Mesendoderm (in vitro differentiated cells): ENCODE data around the gene PPP1R3E.

ENCODE experiments used
- DNase-seq: peaks from one replicate; pipeline ENCODE4 v3.0.0; 2013
- H2AK5ac ChIP-seq: 2 replicates; pipeline ENCODE4 v1.6.1; 2013; ENCODE audit warnings: low read length, inconsistent platforms
- H2BK120ac ChIP-seq: 2 replicates; pipeline ENCODE4 v1.6.1; 2013; ENCODE audit warnings: low read depth, mild to moderate bottlenecking, low read length, moderate library complexity, mixed read lengths
- H2BK15ac ChIP-seq: replicated peaks from 2 replicates; pipeline ENCODE4 v1.6.1; 2013; ENCODE audit warnings: low read depth, mild to moderate bottlenecking, moderate library complexity
- H2BK5ac ChIP-seq: 2 replicates; pipeline ENCODE4 v1.6.1; 2013; ENCODE audit warnings: low read length, inconsistent platforms
- H3K18ac ChIP-seq: 2 replicates; pipeline ENCODE4 v1.6.1; 2013; ENCODE audit warnings: mild to moderate bottlenecking, low read length, mixed read lengths
- H3K23ac ChIP-seq: one replicate; pipeline ENCODE4 v1.6.1; 2013; ENCODE audit warnings: low read length
- H3K27ac ChIP-seq: 2 replicates; pipeline ENCODE4 v1.5.1; 2013; ENCODE audit warnings: low read depth, mild to moderate bottlenecking, inconsistent platforms, low read length, moderate library complexity
- H3K27me3 ChIP-seq: 2 replicates; pipeline ENCODE4 v1.6.1; 2013; ENCODE audit warnings: low read length, control low read depth, mild to moderate bottlenecking, inconsistent platforms; ENCODE audit not compliant: insufficient read depth, poor library complexity
- H3K36me3 ChIP-seq: 2 replicates; pipeline ENCODE4 v1.6.1; 2013; ENCODE audit warnings: low read length, inconsistent platforms; ENCODE audit not compliant: control insufficient read depth, insufficient read depth
- H3K4ac ChIP-seq: one replicate; pipeline ENCODE4 v1.6.1; 2013; ENCODE audit warnings: low read depth, mild to moderate bottlenecking, low read length, moderate library complexity
- H3K4me1 ChIP-seq: 2 replicates; pipeline ENCODE4 v1.6.1; 2013; ENCODE audit warnings: low read depth, low read length, inconsistent platforms; ENCODE audit not compliant: control insufficient read depth
- H3K4me2 ChIP-seq: 2 replicates; pipeline ENCODE4 v1.6.1; 2013; ENCODE audit warnings: low read length
- H3K4me3 ChIP-seq: 2 replicates; pipeline ENCODE4 v1.5.1; 2013; ENCODE audit warnings: mild to moderate bottlenecking, low read length
- H3K56ac ChIP-seq: one replicate; pipeline ENCODE4 v1.6.1; 2013; ENCODE audit warnings: low read length
- H3K79me1 ChIP-seq: 2 replicates; pipeline ENCODE4 v1.6.1; 2013; ENCODE audit warnings: low read length, inconsistent platforms
- H3K79me2 ChIP-seq: 2 replicates; pipeline ENCODE4 v1.6.1; 2013; ENCODE audit warnings: mild to moderate bottlenecking, low read length; ENCODE audit not compliant: control insufficient read depth, insufficient read depth
- H3K9ac ChIP-seq: 2 replicates; pipeline ENCODE4 v1.6.1; 2013; ENCODE audit warnings: low read length, inconsistent platforms
- H4K5ac ChIP-seq: one replicate; pipeline ENCODE4 v1.6.1; 2013; ENCODE audit warnings: low read length
- H4K8ac ChIP-seq: one replicate; pipeline ENCODE4 v1.6.1; 2013; ENCODE audit warnings: low read depth, mild to moderate bottlenecking, control low read depth, low read length, moderate library complexity
- WGBS: extraction: QIAGEN DNeasy Blood & Tissue Kit; methylation state at CpG from one replicate; pipeline ENCODE4 v1.1.7; 2013; ENCODE audit warnings: low lambda C conversion rate, missing lambda C conversion rate; ENCODE audit not compliant: insufficient coverage; ENCODE audit errors: extremely low coverage; 5-methylcytosine and 5-hydroxymethylcytosine counted together

The PPP1R3E gene

DNA sequence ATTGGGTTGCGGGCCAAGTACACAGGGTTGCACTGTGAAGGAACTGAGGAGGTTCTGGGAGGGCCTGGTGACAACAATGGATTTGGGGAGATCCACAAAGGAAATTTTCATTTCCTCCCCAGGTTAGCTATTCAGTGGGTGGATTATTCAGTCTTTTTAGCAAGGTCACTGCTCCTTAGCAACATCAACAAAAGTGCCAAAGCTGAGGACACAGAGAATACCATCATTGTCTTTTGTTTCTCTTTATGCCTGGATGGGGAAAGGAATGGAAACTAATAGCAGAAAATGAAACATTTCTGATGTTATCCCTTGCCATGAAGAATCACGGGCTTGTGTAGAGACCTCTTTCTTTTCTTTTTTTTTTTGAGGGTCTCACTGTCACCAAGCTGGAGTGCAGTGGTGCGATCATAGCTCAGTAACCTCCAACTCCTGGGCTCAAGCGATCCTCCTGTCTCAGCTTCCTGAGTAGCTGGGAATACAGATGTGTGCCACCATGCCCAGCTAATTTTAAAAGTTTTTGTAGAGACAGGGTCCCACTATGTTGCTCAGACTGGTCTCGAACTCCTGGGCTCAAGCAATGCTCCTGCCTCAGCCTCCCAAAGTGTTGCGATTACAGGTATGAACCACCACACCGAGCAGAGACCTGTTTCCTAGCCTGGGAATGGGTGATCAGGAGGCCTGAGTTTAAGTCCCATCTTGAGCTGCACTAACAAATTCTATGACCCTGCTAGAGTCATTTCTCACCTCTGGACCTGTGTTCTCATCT, 6.5 kb downstream of the PPP1R3E start:
- Histone ChIP-seq H2BK5ac (no peak overlapping the region), H4K5ac (no peak overlapping the region), H3K4me1 (no peaks in the 10 kb centered on the region), H3K36me3 (no peaks in the 10 kb centered on the region), H3K56ac (no peak overlapping the region), H3K4me2 (no peak overlapping the region), H4K8ac (no peak overlapping the region), H3K79me2 (no peaks in the 10 kb centered on the region), H2BK120ac (no peak overlapping the region), H3K27ac (no peak overlapping the region), H3K18ac (no peak overlapping the region), H3K4ac (no peak overlapping the region), H3K79me1 (no peaks in the 10 kb centered on the region), H2AK5ac (no peak overlapping the region), H3K27me3 (no peaks in the 10 kb centered on the region), H3K4me3 (no peak overlapping the region), H3K23ac (no peak overlapping the region), H3K9ac (no peak overlapping the region), H2BK15ac (no peak overlapping the region)
- DNase-seq = no peak
- no CpG with 5 or more reads among the region's 7 CpGs for WGBS

DNA sequence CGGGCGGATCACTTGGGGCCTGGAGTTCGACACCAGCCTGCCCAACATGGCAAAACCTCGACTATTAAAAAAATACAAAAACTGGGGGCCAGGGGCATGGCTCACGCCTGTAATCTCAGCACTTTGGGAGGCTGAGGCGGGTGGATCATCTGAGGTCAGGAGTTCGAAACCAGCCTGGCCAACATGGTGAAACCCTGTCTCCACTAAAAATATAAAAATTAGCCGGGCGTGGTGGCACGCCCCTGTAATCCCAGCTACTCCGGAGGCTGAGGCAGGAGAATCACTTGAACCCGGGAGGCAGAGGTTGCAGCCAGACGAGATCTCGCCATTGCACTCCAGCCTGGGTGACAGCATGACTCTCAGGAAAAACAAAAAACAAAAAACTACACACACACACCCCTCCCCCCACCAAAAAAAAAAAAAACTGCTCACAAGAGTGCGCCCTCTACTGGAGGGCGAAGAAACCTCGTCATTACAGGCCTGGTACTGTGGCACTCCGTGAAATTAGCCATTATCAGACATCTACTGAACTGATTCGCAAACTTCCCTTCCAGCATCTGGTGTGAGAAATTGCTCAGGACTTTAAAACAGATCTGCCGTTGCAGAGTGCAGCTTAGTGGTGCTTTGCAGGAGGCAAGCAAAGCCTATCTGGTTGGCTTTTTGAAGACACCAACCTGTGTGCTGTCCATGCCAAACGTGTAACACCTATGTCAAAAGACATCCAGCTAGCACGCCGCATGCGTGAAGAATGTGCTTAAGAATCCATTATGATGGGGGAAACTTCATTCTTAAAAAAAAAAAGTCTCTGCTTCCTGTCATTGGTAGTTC, 7.7 kb downstream of the PPP1R3E start:
- no CpG with 5 or more reads among the region's 24 CpGs for WGBS

DNA sequence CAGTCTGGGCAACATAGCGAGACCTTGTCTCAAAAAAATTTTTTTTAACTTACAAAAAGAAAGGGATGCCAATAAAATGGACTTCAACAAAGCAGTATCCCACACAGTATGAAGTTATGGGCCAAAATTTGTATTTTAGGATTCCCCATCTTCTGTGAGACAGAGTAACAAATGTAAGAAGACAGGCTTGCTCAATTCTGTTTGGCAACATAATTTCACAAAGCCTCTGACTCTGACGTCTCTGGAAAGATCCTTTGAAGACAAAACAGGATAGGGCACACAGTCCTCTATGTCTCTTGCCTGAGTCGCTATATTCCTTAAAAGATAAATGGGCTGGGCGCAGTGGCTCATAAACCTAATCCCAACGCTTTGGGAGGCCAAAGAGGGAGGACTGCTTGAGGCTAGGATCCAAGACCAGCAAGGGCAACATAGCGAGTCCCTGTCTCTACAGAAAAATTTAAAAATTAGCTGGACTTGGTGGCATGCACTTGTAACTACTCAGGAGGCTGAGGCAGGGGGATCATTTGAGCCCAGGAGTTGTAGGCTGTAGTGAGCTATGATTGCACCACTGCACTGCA, 15.7 kb downstream of the PPP1R3E start:
- no peak overlapping the region for H3K4me3 ChIP-seq
- peak overlapping the region; percentile 76 for H3K56ac ChIP-seq
- H3K27me3 ChIP-seq = peaks cover 4% of the 10 kb centered on the region
- no peak for DNase-seq
- peaks cover 2% of the 10 kb centered on the region for H3K79me1 ChIP-seq
- H2BK120ac ChIP-seq = no peak overlapping the region
- peaks cover 4% of the 10 kb centered on the region for H3K79me2 ChIP-seq
- H3K9ac ChIP-seq = peak overlapping the region; percentile 65
- peak overlapping the region; percentile 14 for H2AK5ac ChIP-seq
- peaks cover 4% of the 10 kb centered on the region for H3K4me1 ChIP-seq
- no CpG with 5 or more reads among the region's 6 CpGs for WGBS
- no peak overlapping the region for H3K23ac ChIP-seq
- no peak overlapping the region for H4K8ac ChIP-seq
- peak overlapping the region; percentile 68 for H3K4me2 ChIP-seq
- no peak overlapping the region for H3K4ac ChIP-seq
- peak overlapping the region; percentile 73 for H3K18ac ChIP-seq
- peak overlapping the region; percentile 76 for H3K27ac ChIP-seq
- no peak overlapping the region for H2BK5ac ChIP-seq
- H4K5ac ChIP-seq = no peak overlapping the region
- no peaks in the 10 kb centered on the region for H3K36me3 ChIP-seq
- H2BK15ac ChIP-seq = no peak overlapping the region

More for the DNA sequence above, 7.7 kb downstream of the PPP1R3E start:
- Histone ChIP-seq H3K36me3 (no peaks in the 10 kb centered on the region), H3K18ac (no peak overlapping the region), H2BK120ac (no peak overlapping the region), H4K5ac (no peak overlapping the region), H3K23ac (no peak overlapping the region), H2AK5ac (no peak overlapping the region), H4K8ac (no peak overlapping the region), H3K4ac (no peak overlapping the region), H3K4me1 (no peaks in the 10 kb centered on the region), H2BK5ac (no peak overlapping the region), H3K79me2 (no peaks in the 10 kb centered on the region), H3K4me3 (no peak overlapping the region), H3K4me2 (no peak overlapping the region), H2BK15ac (no peak overlapping the region), H3K27ac (no peak overlapping the region), H3K79me1 (no peaks in the 10 kb centered on the region), H3K9ac (peak overlapping the region; percentile 28), H3K56ac (no peak overlapping the region), H3K27me3 (no peaks in the 10 kb centered on the region)
- DNase-seq = peak; percentile 65

DNA sequence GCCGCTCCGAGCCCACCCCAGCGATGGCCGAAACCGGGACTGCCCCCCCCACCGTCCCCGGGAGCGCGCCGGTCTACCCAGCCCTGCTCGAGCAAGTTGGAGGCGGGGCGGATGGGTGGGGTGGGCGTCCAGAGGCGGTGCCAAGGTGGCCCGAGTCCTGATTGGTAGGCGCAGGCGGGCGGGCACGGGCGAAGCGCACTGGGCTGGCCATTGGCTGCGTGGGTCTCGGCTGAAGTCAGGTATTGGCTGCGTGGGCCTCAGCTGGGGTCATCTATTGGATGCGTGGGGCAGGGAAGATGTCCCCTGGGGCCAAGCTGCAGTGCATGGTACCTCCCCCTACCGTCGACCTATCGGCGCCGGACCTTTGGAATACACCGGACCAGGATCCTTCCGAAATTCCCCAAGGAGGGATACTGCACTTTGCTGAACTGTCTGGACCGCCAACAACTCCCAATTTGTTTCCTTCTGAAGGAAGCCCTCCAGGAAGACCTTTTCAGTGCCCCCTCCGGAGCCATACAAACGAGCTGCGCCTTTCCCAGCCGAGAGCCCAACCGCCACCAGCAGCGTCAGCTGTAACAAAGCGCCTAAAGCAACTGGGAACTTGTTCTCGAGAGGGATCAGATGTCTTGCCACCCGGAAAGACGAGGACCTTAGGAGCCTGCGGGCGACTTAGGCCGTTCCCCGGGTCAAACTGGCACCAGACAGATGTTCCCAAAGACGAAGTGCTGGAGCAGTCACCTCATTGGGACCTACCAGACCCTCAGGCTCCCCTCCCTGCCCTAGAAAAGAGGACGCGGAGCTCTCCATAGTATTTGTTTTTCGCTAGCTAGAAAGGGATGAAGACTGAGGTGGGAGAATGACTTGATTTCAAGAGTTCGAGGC, 16.4 kb downstream of the PPP1R3E start, which contains the start of gene HOMEZ:
HOMEZ (minus strand) TSS at position 113 of the 882 bp plus-strand sequence. CDS start 180 bp downstream, outside the sequence.
- no peak within 1 kb of the TSS for H4K5ac ChIP-seq
- peak within 1 kb of the TSS; percentile 75 for H3K4me2 ChIP-seq
- peak within 1 kb of the TSS; percentile 94 for H3K9ac ChIP-seq
- H3K79me2 ChIP-seq = peaks cover 4% of the 10 kb centered on the region
- peaks cover 4% of the 10 kb centered on the region for H3K27me3 ChIP-seq
- H3K56ac ChIP-seq = peak within 1 kb of the TSS; percentile 91
- no peak within 1 kb of the TSS for H2BK15ac ChIP-seq
- H2BK5ac ChIP-seq = peak within 1 kb of the TSS; percentile 27
- H3K23ac ChIP-seq = no peak within 1 kb of the TSS
- peak; percentile 99 for DNase-seq
- peak within 1 kb of the TSS; percentile 77 for H3K18ac ChIP-seq
- peak within 1 kb of the TSS; percentile 76 for H3K27ac ChIP-seq
- no peak within 1 kb of the TSS for H4K8ac ChIP-seq
- no peaks in the 10 kb centered on the region for H3K36me3 ChIP-seq
- H3K4ac ChIP-seq = peak within 1 kb of the TSS; percentile 64
- H3K79me1 ChIP-seq = peaks cover 2% of the 10 kb centered on the region
- H3K4me3 ChIP-seq = peak within 1 kb of the TSS; percentile 83
- H2AK5ac ChIP-seq = peak within 1 kb of the TSS; percentile 14
- no peak within 1 kb of the TSS for H2BK120ac ChIP-seq
- no CpG with 5 or more reads among the region's 53 CpGs for WGBS
- H3K4me1 ChIP-seq = peaks cover 4% of the 10 kb centered on the region

DNA sequence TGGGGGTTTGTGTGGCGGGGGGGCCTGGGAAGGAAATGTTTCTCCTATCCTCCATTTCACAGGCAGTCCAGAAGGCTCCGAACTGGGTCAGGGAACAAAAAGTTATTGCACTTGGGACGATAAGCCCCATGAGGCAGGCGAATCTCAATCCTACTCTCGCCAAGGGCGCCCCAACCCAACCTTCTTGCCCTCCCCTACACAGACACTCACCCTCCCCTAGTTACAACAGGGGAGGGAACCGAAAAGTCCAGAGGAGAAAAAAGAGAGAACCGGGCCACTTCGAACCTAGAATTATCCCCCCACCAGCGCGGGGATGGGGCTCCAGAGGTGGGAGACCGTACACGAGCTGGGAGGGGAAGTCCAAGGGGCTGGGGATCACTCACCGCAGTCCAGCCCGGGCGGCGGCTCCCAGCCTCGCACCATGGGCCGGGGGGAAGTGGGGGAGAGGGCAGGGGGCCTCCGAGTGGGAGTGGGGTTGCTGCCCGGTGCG, 17.1 kb downstream of the PPP1R3E start:
- H3K4me1 ChIP-seq = peaks cover 4% of the 10 kb centered on the region
- peaks cover 4% of the 10 kb centered on the region for H3K27me3 ChIP-seq
- peak overlapping the region; percentile 91 for H3K56ac ChIP-seq
- H2BK120ac ChIP-seq = no peak overlapping the region
- H3K79me1 ChIP-seq = peaks cover 2% of the 10 kb centered on the region
- DNase-seq = no peak
- peak overlapping the region; percentile 94 for H3K9ac ChIP-seq
- no peak overlapping the region for H2BK15ac ChIP-seq
- peaks cover 4% of the 10 kb centered on the region for H3K79me2 ChIP-seq
- peak overlapping the region; percentile 64 for H3K4ac ChIP-seq
- no CpG with 5 or more reads among the region's 22 CpGs for WGBS
- H3K23ac ChIP-seq = no peak overlapping the region
- no peak overlapping the region for H2AK5ac ChIP-seq
- peak overlapping the region; percentile 75 for H3K4me2 ChIP-seq
- H3K27ac ChIP-seq = no peak overlapping the region
- no peaks in the 10 kb centered on the region for H3K36me3 ChIP-seq
- H4K8ac ChIP-seq = no peak overlapping the region
- peak overlapping the region; percentile 83 for H3K4me3 ChIP-seq
- peak overlapping the region; percentile 77 for H3K18ac ChIP-seq
- no peak overlapping the region for H4K5ac ChIP-seq
- H2BK5ac ChIP-seq = no peak overlapping the region
